BJ (cell line): ENCODE results near the gene CTDSP2. TPM values are rescaled to one million over a fixed set of nuclear protein-coding genes. Genes with fewer than 3 reads are reported as not detected.

ENCODE experiments used
- CTCF ChIA-PET: fragments of 350-600 bp; formaldehyde crosslinking; extraction: SDS; loops from one replicate; lab custom pipeline; 2021; ENCODE audit warnings: antibody characterized with exemption, inconsistent platforms; lab: Yijun Ruan, JAX
- POLR2A ChIA-PET: fragments of 300-600 bp; sonication (Branson Sonifier 250); formaldehyde crosslinking; extraction: SDS; loops from one replicate; lab custom pipeline; 2021; ENCODE audit warnings: antibody characterized with exemption; lab: Charles Lee
- DNase-seq: peaks from one replicate; pipeline ENCODE4 v3.0.0-alpha.2; 2011; ENCODE audit warnings: low read depth
- H3K27me3 ChIP-seq: 2 replicates; pipeline ENCODE4 v1.6.0; 2011; ENCODE audit warnings: low read length; ENCODE audit not compliant: control insufficient read depth, insufficient read depth
- H3K36me3 ChIP-seq: 2 replicates; pipeline ENCODE4 v1.5.1; 2011; ENCODE audit warnings: low read length; ENCODE audit not compliant: control insufficient read depth, insufficient read depth
- H3K4me3 ChIP-seq: 2 replicates; pipeline ENCODE4 v1.5.1; 2011; ENCODE audit warnings: low read depth, mild to moderate bottlenecking, control low read depth, low read length
- polyA plus RNA-seq: library from polyadenylated mRNA; depleted of rRNA; stranded (reverse); fragments of >200 nt; gene quantifications from 2 replicates; pipeline ENCODE4 v1.2.3, GENCODE V29; 2011
- TF ChIP-seq, protein P1 (sequence below): IDR thresholded peaks from 2 replicates; pipeline ENCODE4 v1.5.1; 2011; ENCODE audit warnings: low read depth, mild to moderate bottlenecking, control low read depth, inconsistent platforms, low read length, moderate library complexity; ENCODE audit not compliant: insufficient read depth

CTDSP2 gene
- polyA plus RNA-seq, 1 experiment = 284 TPM

DNA sequence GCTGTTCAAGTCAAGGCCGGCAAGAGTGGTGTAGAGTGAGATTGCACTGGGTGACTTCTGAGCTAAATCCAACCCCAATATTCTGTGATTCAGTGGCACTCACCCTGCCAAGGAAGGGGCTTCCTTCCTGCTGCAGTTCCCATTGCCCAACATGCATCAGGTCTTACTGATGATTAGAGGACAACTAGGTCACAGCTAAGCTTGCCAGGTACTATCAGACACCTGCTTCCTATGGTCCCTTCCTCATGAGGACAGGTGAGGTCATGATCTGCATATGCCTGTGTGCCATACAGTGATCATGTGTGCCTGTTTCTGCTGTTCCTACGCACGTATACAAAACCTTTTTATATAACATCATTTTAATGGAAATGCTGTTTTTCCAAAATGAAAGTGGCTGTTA lies 1.7 kb upstream of the CTDSP2 start:
- CTCF ChIA-PET = interaction anchor here (1.0 to 3.0 kb wide), 4 partner anchors 15 to 55 kb away, joined by 3 to 9 read pairs (median 7); no protein-coding TSS in a partner anchor
- Histone ChIP-seq H3K4me3 (no peak overlapping the region), H3K27me3 (no peaks in the 10 kb centered on the region), H3K36me3 (0 out of 2 replicates have a peak, but pooled peaks cover 1% of the 10 kb centered on the region)
- TF ChIP-seq, protein P1, sequence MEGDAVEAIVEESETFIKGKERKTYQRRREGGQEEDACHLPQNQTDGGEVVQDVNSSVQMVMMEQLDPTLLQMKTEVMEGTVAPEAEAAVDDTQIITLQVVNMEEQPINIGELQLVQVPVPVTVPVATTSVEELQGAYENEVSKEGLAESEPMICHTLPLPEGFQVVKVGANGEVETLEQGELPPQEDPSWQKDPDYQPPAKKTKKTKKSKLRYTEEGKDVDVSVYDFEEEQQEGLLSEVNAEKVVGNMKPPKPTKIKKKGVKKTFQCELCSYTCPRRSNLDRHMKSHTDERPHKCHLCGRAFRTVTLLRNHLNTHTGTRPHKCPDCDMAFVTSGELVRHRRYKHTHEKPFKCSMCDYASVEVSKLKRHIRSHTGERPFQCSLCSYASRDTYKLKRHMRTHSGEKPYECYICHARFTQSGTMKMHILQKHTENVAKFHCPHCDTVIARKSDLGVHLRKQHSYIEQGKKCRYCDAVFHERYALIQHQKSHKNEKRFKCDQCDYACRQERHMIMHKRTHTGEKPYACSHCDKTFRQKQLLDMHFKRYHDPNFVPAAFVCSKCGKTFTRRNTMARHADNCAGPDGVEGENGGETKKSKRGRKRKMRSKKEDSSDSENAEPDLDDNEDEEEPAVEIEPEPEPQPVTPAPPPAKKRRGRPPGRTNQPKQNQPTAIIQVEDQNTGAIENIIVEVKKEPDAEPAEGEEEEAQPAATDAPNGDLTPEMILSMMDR = no peak
- no peak for DNase-seq
- POLR2A ChIA-PET = interaction anchor here (0.5 kb wide), 1 partner anchor 16 kb away, joined by 9 read pairs; no protein-coding TSS in a partner anchor

DNA sequence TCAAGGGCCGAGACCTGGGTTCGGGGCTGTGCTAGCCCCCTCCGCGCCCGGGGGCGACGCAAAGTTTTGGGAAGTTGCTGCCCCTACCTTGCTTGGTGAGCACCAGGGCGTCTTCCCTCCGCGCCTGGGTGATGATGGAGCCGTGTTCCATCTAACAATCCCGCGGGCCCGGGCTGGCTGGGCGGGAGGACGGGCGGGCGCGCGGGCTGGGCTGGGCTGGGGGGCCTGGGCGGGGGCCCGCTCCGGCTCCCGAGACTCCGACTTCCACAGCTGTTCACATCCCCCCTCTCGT lies 298 bp downstream of the CTDSP2 start:
- TF ChIP-seq, protein P1 = no peak
- H3K36me3 ChIP-seq = 0 out of 2 replicates have a peak, but pooled peaks cover 1% of the 10 kb centered on the region
- POLR2A ChIA-PET = interaction anchor here (0.6 to 1.8 kb wide), 4 partner anchors 43 to 80 kb away, joined by 3 to 13 read pairs (median 8); no protein-coding TSS in a partner anchor
- DNase-seq = no peak
- CTCF ChIA-PET = interaction anchor here (1.0 to 3.0 kb wide), 8 partner anchors 9 to 56 kb away, joined by 3 to 9 read pairs (median 5); no protein-coding TSS in a partner anchor
- peak overlapping the region; percentile 100 for H3K4me3 ChIP-seq
- H3K27me3 ChIP-seq = no peaks in the 10 kb centered on the region

DNA sequence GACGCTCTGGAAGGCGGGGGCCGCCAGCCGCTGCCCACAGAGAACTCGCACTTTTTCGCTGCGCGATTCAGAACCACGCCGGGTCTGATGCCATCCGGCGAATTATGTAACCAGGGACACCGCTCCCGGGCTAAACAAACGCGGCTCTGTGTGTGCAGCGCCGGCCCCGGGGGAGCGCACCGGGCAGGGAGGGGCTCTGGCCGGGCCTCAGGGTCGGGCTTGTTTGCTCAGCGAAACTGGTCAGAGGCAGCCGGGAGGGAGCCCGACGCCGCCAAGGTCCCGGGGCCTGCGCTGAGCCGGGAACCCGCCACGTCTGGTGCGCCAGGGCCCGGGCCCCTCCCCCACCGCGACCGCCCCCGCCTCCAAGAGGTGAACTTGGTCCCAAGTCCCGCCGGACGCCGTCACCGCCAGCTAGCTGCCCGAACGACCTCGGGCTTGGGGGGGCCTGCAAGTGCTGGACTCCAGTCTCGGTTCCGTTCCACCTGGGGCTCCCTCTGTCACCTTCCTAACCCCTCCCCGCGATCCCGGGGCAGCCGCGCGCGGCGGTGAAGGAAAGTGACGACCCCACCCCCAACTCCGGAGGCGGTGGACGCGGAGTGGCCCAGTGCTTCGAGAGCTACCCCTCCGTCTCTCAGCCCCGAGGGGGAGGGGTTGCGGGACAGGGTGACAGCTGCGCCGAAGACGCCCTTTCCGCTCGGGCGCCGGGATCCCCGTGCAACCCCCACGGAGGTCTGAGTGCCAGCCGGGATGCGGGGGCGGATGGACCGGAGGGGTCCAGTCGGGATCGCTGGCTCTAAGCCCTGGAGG lies 848 bp downstream of the CTDSP2 start:
- peak overlapping the region; percentile 100 for H3K4me3 ChIP-seq
- ChIA-PET CTCF (interaction anchor here (1.0 to 3.6 kb wide), 12 partner anchors 9 to 57 kb away, joined by 3 to 14 read pairs (median 6); no protein-coding TSS in a partner anchor), POLR2A (interaction anchor here (1.0 to 1.8 kb wide), 3 partner anchors 43 to 51 kb away, joined by 3 to 13 read pairs (median 4); no protein-coding TSS in a partner anchor)
- TF ChIP-seq, protein P1 = no peak
- DNase-seq = no peak
- no peaks in the 10 kb centered on the region for H3K27me3 ChIP-seq
- H3K36me3 ChIP-seq = 0 out of 2 replicates have a peak, but pooled peaks cover 1% of the 10 kb centered on the region

DNA sequence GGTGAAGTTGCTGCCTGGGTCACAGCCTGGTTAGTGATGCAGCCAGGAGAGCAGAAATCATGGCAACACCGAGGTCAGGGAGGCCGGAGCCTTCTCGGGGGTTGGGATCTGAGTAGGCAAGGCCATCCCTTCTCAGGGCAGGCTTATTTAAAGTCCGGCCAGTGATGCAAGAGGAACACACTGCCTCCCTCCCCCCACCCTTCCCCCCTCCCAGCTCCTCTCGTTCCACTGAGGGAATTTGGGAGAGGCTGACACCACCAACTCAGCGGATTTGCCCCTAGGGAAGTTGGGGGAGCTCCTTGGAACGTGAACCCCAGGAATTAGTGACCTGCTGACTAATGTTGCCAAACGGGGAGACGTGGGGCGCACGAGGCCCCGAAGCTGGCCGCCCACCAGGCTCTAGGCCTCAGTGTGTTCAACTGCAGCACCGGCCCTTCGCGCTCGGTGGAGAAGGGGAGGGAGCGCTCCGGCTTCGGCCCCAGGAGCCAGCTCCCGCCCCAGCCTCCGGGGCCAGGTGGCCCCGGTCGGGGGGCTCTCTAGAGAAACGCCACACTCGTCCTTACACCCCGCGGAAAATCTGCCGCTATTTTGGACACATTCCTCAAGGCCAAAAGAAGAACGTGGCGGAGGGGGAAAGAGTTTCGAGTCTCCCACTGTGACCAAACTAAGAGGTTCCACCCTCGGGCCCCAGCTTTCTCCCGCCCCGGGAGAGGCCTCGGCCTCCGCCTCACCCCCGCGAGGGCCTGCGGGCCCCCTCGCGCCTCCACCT lies 1.6 kb downstream of the CTDSP2 start:
- CTCF ChIA-PET = interaction anchor here (0.7 to 3.6 kb wide), 12 partner anchors 8 to 119 kb away, joined by 3 to 14 read pairs (median 4); no protein-coding TSS in a partner anchor
- Histone ChIP-seq H3K36me3 (0 out of 2 replicates have a peak, but pooled peaks cover 1% of the 10 kb centered on the region), H3K4me3 (peak overlapping the region; percentile 100), H3K27me3 (no peaks in the 10 kb centered on the region)
- POLR2A ChIA-PET = interaction anchor here (0.6 to 1.3 kb wide), 5 partner anchors 44 to 108 kb away, joined by 3 to 4 read pairs (median 3); no protein-coding TSS in a partner anchor
- DNase-seq = no peak
- TF ChIP-seq, protein P1 = no peak
